ENCODE results near the gene CNOT1. TPM values are rescaled to one million over a fixed set of nuclear protein-coding genes. Genes with fewer than 3 reads are reported as not detected.

The CNOT1 gene
- total RNA-seq, 1 experiment from 2014 or later: 328 TPM

DNA sequence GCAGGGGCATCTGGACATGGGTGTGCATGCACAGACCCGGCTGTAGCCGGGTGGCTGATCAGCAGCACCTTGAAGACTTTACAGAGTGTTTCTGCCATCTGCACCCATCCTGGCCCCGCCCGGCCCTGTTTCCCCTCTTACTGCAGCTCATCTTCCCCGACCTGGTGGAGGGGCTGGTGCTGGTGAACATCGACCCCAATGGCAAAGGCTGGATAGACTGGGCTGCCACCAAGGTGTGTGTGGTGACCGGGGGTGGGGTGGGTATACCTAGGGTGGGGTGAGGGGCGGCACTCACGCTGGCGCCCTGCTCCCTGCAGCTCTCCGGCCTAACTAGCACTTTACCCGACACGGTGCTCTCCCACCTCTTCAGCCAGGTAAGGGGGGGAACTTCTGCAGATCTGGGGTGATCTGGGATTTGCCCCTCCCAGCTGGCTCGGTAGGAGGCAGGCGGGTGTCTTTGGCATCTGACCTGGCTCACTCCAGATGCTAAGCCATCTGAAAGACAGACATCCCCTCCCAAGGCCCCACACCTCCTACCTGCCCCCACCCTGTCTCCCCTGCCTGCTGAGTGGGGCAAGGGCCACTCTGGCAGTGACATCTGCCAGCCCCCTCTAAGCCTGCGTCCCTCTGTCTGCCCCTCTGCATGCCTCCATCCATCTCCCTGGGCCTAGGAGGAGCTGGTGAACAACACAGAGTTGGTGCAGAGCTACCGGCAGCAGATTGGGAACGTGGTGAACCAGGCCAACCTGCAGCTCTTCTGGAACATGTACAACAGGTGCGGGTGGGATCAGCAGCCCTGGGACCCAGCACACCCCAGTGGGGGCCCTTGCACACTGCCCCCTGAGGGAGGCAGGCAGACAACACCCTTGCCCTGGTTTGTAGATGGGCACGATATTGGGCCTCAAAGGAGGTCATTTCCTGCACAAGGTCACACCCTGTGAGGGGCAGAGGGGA is 123.1 kb downstream of the CNOT1 start:
- WGBS (ENCODE audit: extremely low coverage, insufficient read length, low lambda C conversion rate): no CpG with 5 or more reads among the region's 20 CpGs
- no peak overlapping the region for H3K56ac ChIP-seq (ENCODE audit: insufficient read length, low read depth, low read length)
- H3K27ac Mint-ChIP-seq: peak overlapping the region in 1 of 3 experiments; percentile 78; a peak in 2 of 7 replicates

More for the DNA sequence above, 123.1 kb downstream of the CNOT1 start:
- no peak overlapping the region for H3K18ac ChIP-seq (ENCODE audit: insufficient read length, low read depth, low read length)
- Mint-ChIP-seq H3K27me3 (ENCODE audit: low read depth) (peaks cover 8% of the 10 kb centered on the region), H3K4me3 (no peak overlapping the region; a peak in 1 of 5 replicates), H3K36me3 (ENCODE audit: insufficient read depth in 1 of 3, low read depth in 3 of 3) (peaks cover 8 to 15% (median 9%) of the 10 kb centered on the region in 3 experiments; a peak in 6 of 7 replicates), H3K9me3 (no peaks in the 10 kb centered on the region), H3K4me1 (peaks cover 2 to 10% of the 10 kb centered on the region in 2 experiments)
- no peak overlapping the region for H3K23ac ChIP-seq (ENCODE audit: insufficient read length, low read depth, low read length)
- H3K9me3 ChIP-seq (ENCODE audit: control insufficient read depth, low read depth, low read length): no peaks in the 10 kb centered on the region
- no peak overlapping the region for H2AK5ac ChIP-seq (ENCODE audit: insufficient read length, low read length)
- no peak overlapping the region for H2BK15ac ChIP-seq (ENCODE audit: low read depth, low read length)
- H3K4ac ChIP-seq (ENCODE audit: low read depth, low read length): no peak overlapping the region
- no peak overlapping the region for H2BK120ac ChIP-seq (ENCODE audit: low read depth, low read length, poor library complexity, severe bottlenecking)
- TF ChIP-seq, protein P1, sequence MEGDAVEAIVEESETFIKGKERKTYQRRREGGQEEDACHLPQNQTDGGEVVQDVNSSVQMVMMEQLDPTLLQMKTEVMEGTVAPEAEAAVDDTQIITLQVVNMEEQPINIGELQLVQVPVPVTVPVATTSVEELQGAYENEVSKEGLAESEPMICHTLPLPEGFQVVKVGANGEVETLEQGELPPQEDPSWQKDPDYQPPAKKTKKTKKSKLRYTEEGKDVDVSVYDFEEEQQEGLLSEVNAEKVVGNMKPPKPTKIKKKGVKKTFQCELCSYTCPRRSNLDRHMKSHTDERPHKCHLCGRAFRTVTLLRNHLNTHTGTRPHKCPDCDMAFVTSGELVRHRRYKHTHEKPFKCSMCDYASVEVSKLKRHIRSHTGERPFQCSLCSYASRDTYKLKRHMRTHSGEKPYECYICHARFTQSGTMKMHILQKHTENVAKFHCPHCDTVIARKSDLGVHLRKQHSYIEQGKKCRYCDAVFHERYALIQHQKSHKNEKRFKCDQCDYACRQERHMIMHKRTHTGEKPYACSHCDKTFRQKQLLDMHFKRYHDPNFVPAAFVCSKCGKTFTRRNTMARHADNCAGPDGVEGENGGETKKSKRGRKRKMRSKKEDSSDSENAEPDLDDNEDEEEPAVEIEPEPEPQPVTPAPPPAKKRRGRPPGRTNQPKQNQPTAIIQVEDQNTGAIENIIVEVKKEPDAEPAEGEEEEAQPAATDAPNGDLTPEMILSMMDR (conservative IDR thresholded peaks at IDR 0.05): no peak
- no peak overlapping the region for H4K5ac ChIP-seq (ENCODE audit: insufficient read length, low read depth, low read length)
- H4K20me1 ChIP-seq (ENCODE audit: control insufficient read depth, insufficient read depth, insufficient read length): no peaks in the 10 kb centered on the region
- 0 out of 2 replicates have a peak, but pooled peaks cover 3% of the 10 kb centered on the region for H3K4me1 ChIP-seq (ENCODE audit: insufficient read depth, low read length)
- H4K8ac ChIP-seq (replicated peaks; ENCODE audit: insufficient read length, low read depth, low read length): no peak overlapping the region
- no peak overlapping the region for H2AFZ ChIP-seq (ENCODE audit: low read length)
- no peak overlapping the region for H4K91ac ChIP-seq (ENCODE audit: insufficient read length, low read depth, low read length)
- H3K79me1 ChIP-seq (ENCODE audit: insufficient read depth, low read depth, low read length, poor library complexity, severe bottlenecking): no peaks in the 10 kb centered on the region
- H3K23me2 ChIP-seq (ENCODE audit: insufficient read length, low read depth, low read length, poor library complexity, severe bottlenecking): peaks cover 8% of the 10 kb centered on the region
- no peaks in the 10 kb centered on the region for H3K79me2 ChIP-seq (ENCODE audit: insufficient read depth, low read length)
- DNase-seq: peak; percentile 26
- no peak overlapping the region for H2BK12ac ChIP-seq (ENCODE audit: insufficient read length, low read depth, low read length)
- no peaks in the 10 kb centered on the region for H3K27me3 ChIP-seq (ENCODE audit: insufficient read depth, low read length)
- no peak overlapping the region for H3K4me2 ChIP-seq (ENCODE audit: insufficient read depth, insufficient read length, low read length)
- H3K14ac ChIP-seq (ENCODE audit: insufficient read depth, low read length): no peak overlapping the region
- H3K9ac ChIP-seq (ENCODE audit: extremely low read depth, insufficient read length, low read length): no peak overlapping the region
- H3K27ac ChIP-seq (ENCODE audit: insufficient read length, low read depth, low read length): no peak overlapping the region
- H2BK5ac ChIP-seq (ENCODE audit: insufficient read length, low read length): no peak overlapping the region
- H3T11ph ChIP-seq (ENCODE audit: low read length): no peak overlapping the region
- no peak overlapping the region for H2BK20ac ChIP-seq (ENCODE audit: low read depth, low read length, poor library complexity, severe bottlenecking)

Data from H9 (cell line).